Naive thymus-derived CD8-positive, alpha-beta T cell (primary cell): ENCODE measurements around the gene BRSK1. TPM values are rescaled to one million over a fixed set of nuclear protein-coding genes. Genes with fewer than 3 reads are reported as not detected.
A peak's percentile ranks its signal among the peaks of the same experiment; 100 is the strongest.

Source experiments
- ATAC-seq, 2 donors: fragments of 150-1000 bp; cut with Tn5 transposase in 1 of 2; sonication (Bioruptor Pico), chemical (Tn5 transposase) in 1 of 2; 1 replicate in 1 of 2; 2 replicates in 1 of 2; pipeline ENCODE4 v1.10.0; 2021; ENCODE audit warnings: mild to moderate bottlenecking in 2 of 2, moderate library complexity in 2 of 2
- POLR2A ChIA-PET: fragments of 350-600 bp; sonication (Branson Sonifier 250); formaldehyde crosslinking; loops from one replicate; lab custom pipeline; 2021; ENCODE audit warnings: antibody characterized with exemption; lab: Charles Lee
- DNase-seq, 10 donors: peaks; one replicate each; pipeline versions ENCODE4 v3.0.0 to v3.0.0-alpha.2; 2020 to 2022
- H3K27ac Mint-ChIP-seq, 10 donors: one replicate each; pipeline ENCODE4 v1.8.0; 2020 to 2022; ENCODE audit warnings: mild to moderate bottlenecking in 10 of 10, mixed read lengths in 10 of 10, moderate library complexity in 4 of 10, inconsistent platforms in 1 of 10
- H3K27me3 Mint-ChIP-seq, 5 donors: one replicate each; pipeline ENCODE4 v1.8.0; 2021 to 2022; ENCODE audit warnings: mixed read lengths in 5 of 5
- H3K36me3 Mint-ChIP-seq, 3 donors: one replicate each; pipeline ENCODE4 v1.8.0; 2020 to 2022; ENCODE audit warnings: mixed read lengths in 3 of 3, mild to moderate bottlenecking in 2 of 3, inconsistent platforms in 1 of 3
- H3K4me1 Mint-ChIP-seq, 4 donors: one replicate each; pipeline ENCODE4 v1.8.0; 2021 to 2022; ENCODE audit warnings: mixed read lengths in 4 of 4
- H3K4me3 Mint-ChIP-seq, 10 donors: one replicate each; pipeline ENCODE4 v1.8.0; 2020 to 2022; ENCODE audit warnings: mild to moderate bottlenecking in 10 of 10, mixed read lengths in 10 of 10, moderate library complexity in 6 of 10, inconsistent platforms in 1 of 10
- H3K9me3 Mint-ChIP-seq, 9 donors: one replicate each; pipeline ENCODE4 v1.8.0; 2020 to 2022; ENCODE audit warnings: mixed read lengths in 9 of 9, mild to moderate bottlenecking in 3 of 9, inconsistent platforms in 1 of 9, moderate library complexity in 1 of 9
- polyA plus RNA-seq, 3 donors: library from polyadenylated mRNA; unstranded; fragments of 300-500 nt; fragmentation: Illumina TruSeq; gene quantifications; one replicate each; pipeline ENCODE4 v1.2.3, GENCODE V29; 2021
- total RNA-seq, 8 experiments: library from RNA in 2 of 8; stranded (reverse) in 2 of 8; gene quantifications; one replicate each; pipeline ENCODE4 v1.2.3 and lab custom pipeline; 2021 to 2026

BRSK1 gene
- total and polyA plus RNA-seq, 5 experiments from 2014 or later = 0.24 to 2.9 (median 1.9) TPM; not detected in 2

GRCh38 chr19:55310498-55310897, 26.7 kb downstream of the BRSK1 start:
- Mint-ChIP-seq H3K4me3 (no peak overlapping the region), H3K4me1 (peaks cover 0 to 3% (median 1%) of the 10 kb centered on the region in 4 donors), H3K36me3 (peaks cover 0 to 3% (median 2%) of the 10 kb centered on the region in 3 donors), H3K27ac (no peak overlapping the region), H3K9me3 (peaks cover 0 to 3% (median 0%) of the 10 kb centered on the region in 9 donors), H3K27me3 (no peaks in the 10 kb centered on the region)
- POLR2A ChIA-PET = no interaction called here
- DNase-seq = no peak
- ATAC-seq = no peak

- Mint-ChIP-seq H3K9me3 (peaks cover 0 to 3% (median 0%) of the 10 kb centered on the region in 9 donors), H3K27ac (no peak overlapping the region), H3K27me3 (no peaks in the 10 kb centered on the region), H3K36me3 (peaks cover 0 to 3% (median 2%) of the 10 kb centered on the region in 3 donors), H3K4me1 (peaks cover 0 to 3% (median 0%) of the 10 kb centered on the region in 4 donors), H3K4me3 (no peak overlapping the region)
- DNase-seq (no peak), ATAC-seq (no peak)
- POLR2A ChIA-PET = no interaction called here
These were observed 27.6 kb downstream of the BRSK1 start for GRCh38 chr19:55311397-55311796.

DNA sequence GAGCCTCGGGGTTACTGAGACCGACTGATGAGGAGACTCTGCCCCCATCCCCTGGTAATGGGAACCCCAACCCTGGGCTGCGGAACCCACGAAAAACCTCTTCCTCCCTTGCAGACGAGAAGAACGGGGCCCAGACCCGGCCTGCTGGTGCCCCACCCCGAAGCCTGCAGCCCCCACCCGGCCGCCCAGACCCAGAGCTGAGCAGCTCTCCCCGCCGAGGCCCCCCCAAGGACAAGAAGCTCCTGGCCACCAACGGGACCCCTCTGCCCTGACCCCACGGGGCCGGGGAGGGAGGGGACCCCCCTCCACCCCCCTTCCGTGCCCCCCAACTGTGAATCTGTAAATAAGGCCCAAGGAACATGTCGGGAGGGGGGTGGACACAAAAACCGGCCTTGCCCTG, 28.0 kb downstream of the BRSK1 start:
- no peak overlapping the region for H3K4me3 Mint-ChIP-seq
- no peaks in the 10 kb centered on the region for H3K27me3 Mint-ChIP-seq
- ATAC-seq (no peak), DNase-seq (no peak)
- H3K27ac Mint-ChIP-seq = no peak overlapping the region
- peaks cover 0 to 3% (median 0%) of the 10 kb centered on the region in 9 donors for H3K9me3 Mint-ChIP-seq
- H3K4me1 Mint-ChIP-seq = peaks cover 0 to 3% (median 0%) of the 10 kb centered on the region in 4 donors
- peaks cover 0 to 3% (median 2%) of the 10 kb centered on the region in 3 donors for H3K36me3 Mint-ChIP-seq
- POLR2A ChIA-PET = interaction anchor here (1.9 kb wide), 1 partner anchor 27 kb away, joined by 4 read pairs; no protein-coding TSS in a partner anchor

GRCh38 chr19:55312621-55313512, 29.1 kb downstream of the BRSK1 start:
- Mint-ChIP-seq H3K36me3 (peaks cover 0 to 3% (median 2%) of the 10 kb centered on the region in 3 donors), H3K27me3 (no peaks in the 10 kb centered on the region), H3K9me3 (peaks cover 0 to 3% (median 0%) of the 10 kb centered on the region in 9 donors), H3K4me1 (peaks cover 0 to 3% (median 0%) of the 10 kb centered on the region in 4 donors), H3K4me3 (no peak overlapping the region), H3K27ac (no peak overlapping the region)
- POLR2A ChIA-PET = interaction anchor here (1.0 to 1.9 kb wide), 2 partner anchors 11 to 26 kb away, joined by 3 to 4 read pairs; no protein-coding TSS in a partner anchor
- ATAC-seq = no peak
- DNase-seq = no peak

- POLR2A ChIA-PET = interaction anchor here (0.8 kb wide), 1 partner anchor 91 kb away, joined by 3 read pairs; no protein-coding TSS in a partner anchor
- DNase-seq = no peak
- Mint-ChIP-seq H3K27ac (peak overlapping the region in 1 of 10 donors; percentile 37), H3K4me3 (no peak overlapping the region), H3K9me3 (peaks cover 0 to 3% (median 0%) of the 10 kb centered on the region in 9 donors), H3K4me1 (peaks cover 0 to 3% (median 0%) of the 10 kb centered on the region in 4 donors), H3K36me3 (peaks cover 0 to 3% (median 0%) of the 10 kb centered on the region in 3 donors), H3K27me3 (no peaks in the 10 kb centered on the region)
- no peak for ATAC-seq
These were observed 30.6 kb downstream of the BRSK1 start for GRCh38 chr19:55314396-55314795.

GRCh38 chr19:55315956-55316525, 32.2 kb downstream of the BRSK1 start:
- Mint-ChIP-seq H3K9me3 (peaks cover 0 to 3% (median 0%) of the 10 kb centered on the region in 9 donors), H3K27me3 (no peaks in the 10 kb centered on the region), H3K4me3 (no peak overlapping the region), H3K27ac (no peak overlapping the region), H3K4me1 (no peaks in the 10 kb centered on the region), H3K36me3 (no peaks in the 10 kb centered on the region)
- POLR2A ChIA-PET = no interaction called here
- ATAC-seq (no peak), DNase-seq (no peak)

GRCh38 chr19:55316646-55317045, 32.8 kb downstream of the BRSK1 start:
- peaks cover 0 to under 1% (median 0%) of the 10 kb centered on the region in 4 donors for H3K4me1 Mint-ChIP-seq
- peaks cover 0 to 3% (median 0%) of the 10 kb centered on the region in 5 donors for H3K27me3 Mint-ChIP-seq
- POLR2A ChIA-PET = no interaction called here
- no peak for DNase-seq
- H3K4me3 Mint-ChIP-seq = no peak overlapping the region
- no peak overlapping the region for H3K27ac Mint-ChIP-seq
- H3K9me3 Mint-ChIP-seq = peaks cover 0 to 3% (median 0%) of the 10 kb centered on the region in 9 donors
- no peak for ATAC-seq
- no peaks in the 10 kb centered on the region for H3K36me3 Mint-ChIP-seq

DNA sequence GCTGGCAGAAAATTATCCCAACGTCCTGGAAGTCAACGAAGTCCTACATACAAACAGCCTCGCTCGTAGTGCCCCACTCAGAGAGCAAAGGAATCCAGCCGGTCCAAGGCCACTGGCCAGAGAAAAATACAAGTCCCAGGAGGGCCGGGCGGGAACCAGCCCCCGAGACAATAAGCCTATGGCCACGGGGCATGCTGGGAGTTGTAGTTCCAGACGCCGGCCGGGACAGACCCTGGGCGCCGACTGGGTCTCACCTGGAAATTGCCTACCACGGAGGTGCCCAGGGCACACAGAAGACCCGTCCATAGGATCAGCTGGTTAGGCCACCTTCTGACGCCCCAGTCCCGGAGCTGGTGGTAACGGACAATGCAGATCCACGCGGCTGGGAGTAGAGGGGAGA, 36.0 kb downstream of the BRSK1 start:
- Mint-ChIP-seq H3K36me3 (no peaks in the 10 kb centered on the region), H3K9me3 (no peaks in the 10 kb centered on the region), H3K27ac (no peak overlapping the region), H3K27me3 (peaks cover 0 to 17% (median 6%) of the 10 kb centered on the region in 5 donors), H3K4me3 (no peak overlapping the region), H3K4me1 (peaks cover 0 to 8% (median 1%) of the 10 kb centered on the region in 4 donors)
- ATAC-seq (no peak), DNase-seq (no peak)
- POLR2A ChIA-PET = interaction anchor here (0.6 kb wide), 1 partner anchor 1145 kb away, joined by 4 read pairs; no protein-coding TSS in a partner anchor

GRCh38 chr19:55320844-55321419, 37.1 kb downstream of the BRSK1 start:
- Mint-ChIP-seq H3K4me1 (peaks cover 0 to 9% (median 1%) of the 10 kb centered on the region in 4 donors), H3K27ac (no peak overlapping the region), H3K4me3 (peak overlapping the region in 1 of 10 donors; percentile 34), H3K9me3 (no peaks in the 10 kb centered on the region), H3K36me3 (no peaks in the 10 kb centered on the region), H3K27me3 (peaks cover 0 to 19% (median 7%) of the 10 kb centered on the region in 5 donors)
- ATAC-seq = no peak
- POLR2A ChIA-PET = interaction anchor here (1.2 kb wide), 1 partner anchor 18 kb away, joined by 4 read pairs; no protein-coding TSS in a partner anchor
- DNase-seq = no peak

- Mint-ChIP-seq H3K27ac (peak overlapping the region in 1 of 10 donors; percentile 21), H3K36me3 (no peaks in the 10 kb centered on the region), H3K4me1 (peaks cover 0 to 9% (median 1%) of the 10 kb centered on the region in 4 donors), H3K9me3 (no peaks in the 10 kb centered on the region), H3K27me3 (peaks cover 0 to 22% (median 7%) of the 10 kb centered on the region in 5 donors), H3K4me3 (no peak overlapping the region)
- no peak for ATAC-seq
- POLR2A ChIA-PET = interaction anchor here (0.5 to 1.2 kb wide), 2 partner anchors 17 to 380 kb away, joined by 3 to 4 read pairs; no protein-coding TSS in a partner anchor
- DNase-seq = no peak
These were observed 37.8 kb downstream of the BRSK1 start for GRCh38 chr19:55321466-55322137.

GRCh38 chr19:55322204-55322885, 38.5 kb downstream of the BRSK1 start:
- H3K27me3 Mint-ChIP-seq = peaks cover 0 to 22% (median 7%) of the 10 kb centered on the region in 5 donors
- H3K4me1 Mint-ChIP-seq = peaks cover 0 to 9% (median 1%) of the 10 kb centered on the region in 4 donors
- H3K9me3 Mint-ChIP-seq = no peaks in the 10 kb centered on the region
- no peak for DNase-seq
- no peak for ATAC-seq
- POLR2A ChIA-PET = interaction anchor here (0.5 to 0.6 kb wide), 2 partner anchors 87 to 379 kb away, joined by 3 read pairs; no protein-coding TSS in a partner anchor
- H3K4me3 Mint-ChIP-seq = no peak overlapping the region
- H3K27ac Mint-ChIP-seq = peak overlapping the region in 2 of 10 donors; percentile 21 to 65
- H3K36me3 Mint-ChIP-seq = no peaks in the 10 kb centered on the region
